GM18870 (cell line): ENCODE measurements around the gene ENOPH1.
"Not testable (repeated sequence)": the region's sequence is repeated elsewhere in the genome, so short reads cannot be mapped to it uniquely, and the experiment has no call there.

Experiments used
- ATAC-seq: cut with Tn5 transposase; IDR thresholded peaks from one replicate; pipeline ENCODE4 v1.9.1; 2021; ENCODE audit warnings: moderate library complexity; ENCODE audit not compliant: unreplicated experiment

The ENOPH1 gene

DNA sequence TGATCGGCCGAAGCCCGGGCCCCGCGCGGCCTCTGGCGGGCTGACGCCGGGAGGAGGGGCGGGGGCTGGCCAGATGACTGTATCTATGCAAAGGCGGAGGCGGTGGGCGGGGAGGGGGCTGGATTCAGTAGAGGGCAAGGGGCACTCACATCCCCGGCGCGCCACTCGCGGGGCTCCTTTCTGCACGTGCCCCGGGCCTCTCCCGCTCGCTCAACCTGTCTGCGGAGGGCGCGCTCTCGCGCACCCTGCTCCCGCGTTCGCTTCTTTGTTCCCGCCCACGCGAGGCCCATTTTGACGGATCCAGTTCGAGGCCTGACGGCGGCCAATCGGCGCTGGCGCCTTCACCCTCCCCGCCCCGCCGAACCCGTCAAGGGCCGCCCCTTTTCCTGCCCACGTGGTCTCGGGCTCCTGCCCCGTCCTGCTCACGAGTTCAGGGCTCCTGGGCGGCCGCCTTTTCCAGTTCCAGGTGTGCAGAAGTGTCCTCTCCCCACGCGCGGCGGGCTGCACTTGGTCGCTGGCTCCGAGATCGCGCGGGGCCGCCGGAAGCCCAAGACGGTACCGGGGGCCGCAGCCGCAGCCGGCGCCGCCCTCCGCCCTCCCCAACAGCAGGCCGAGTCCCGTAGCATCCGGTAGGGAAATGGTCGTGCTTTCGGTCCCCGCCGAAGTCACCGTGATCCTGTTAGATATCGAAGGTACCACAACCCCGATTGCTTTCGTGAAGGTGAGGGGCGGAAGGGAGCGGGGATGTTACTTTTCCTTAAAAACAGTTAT is at the start of gene ENOPH1, which contains the start of gene HNRNPDL:
Gene ENOPH1, plus strand, starts transcription at position 398 of the 771 bp plus-strand sequence. Its CDS starts 240 bp downstream, at position 638.
Gene HNRNPDL, minus strand, starts transcription at position 270 of the 771 bp plus-strand sequence. CDS start 772 bp downstream, outside the sequence.
- peak; percentile 80 for ATAC-seq

DNA sequence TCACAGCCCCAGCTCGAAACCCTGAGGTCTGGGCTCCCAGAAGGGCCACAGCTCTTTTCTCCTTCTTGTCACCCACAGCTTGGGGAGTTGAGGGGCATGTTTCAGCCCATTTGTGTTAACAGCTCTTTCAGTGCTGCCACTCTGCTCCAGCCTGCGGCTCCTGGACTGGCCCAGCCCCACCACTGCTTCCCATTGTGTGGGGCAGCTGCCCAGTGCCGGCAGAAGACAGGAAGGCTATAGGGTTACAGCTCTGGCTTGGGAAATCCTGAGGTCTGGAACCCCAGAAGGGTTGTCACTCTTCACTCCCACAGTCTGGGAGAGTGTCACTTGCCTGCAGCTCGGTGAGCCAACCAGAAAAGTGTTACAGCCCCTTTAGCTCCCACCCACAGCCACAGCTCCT is 49.6 kb upstream of the ENOPH1 start:
- ATAC-seq = no peak

DNA sequence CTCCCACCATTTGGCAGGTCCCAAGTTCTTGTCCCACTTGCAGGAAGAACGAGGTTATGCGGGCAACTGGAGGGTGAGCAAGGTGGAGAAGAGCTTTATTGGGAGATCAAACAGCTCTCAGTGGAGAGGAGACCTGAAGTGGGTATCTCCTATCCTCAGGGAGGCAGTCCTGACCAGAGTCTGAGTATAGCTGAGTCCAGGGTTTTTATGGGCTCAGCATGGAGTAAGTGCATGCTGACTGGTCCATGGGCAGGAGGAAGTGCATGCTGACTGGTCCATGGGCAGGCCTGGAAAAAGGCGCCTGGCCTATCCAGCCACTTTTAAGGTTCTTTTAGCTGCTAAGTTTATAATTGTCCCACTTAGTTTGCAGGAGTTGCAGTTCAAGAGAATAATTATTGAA is 49.2 kb upstream of the ENOPH1 start:
- no peak for ATAC-seq

DNA sequence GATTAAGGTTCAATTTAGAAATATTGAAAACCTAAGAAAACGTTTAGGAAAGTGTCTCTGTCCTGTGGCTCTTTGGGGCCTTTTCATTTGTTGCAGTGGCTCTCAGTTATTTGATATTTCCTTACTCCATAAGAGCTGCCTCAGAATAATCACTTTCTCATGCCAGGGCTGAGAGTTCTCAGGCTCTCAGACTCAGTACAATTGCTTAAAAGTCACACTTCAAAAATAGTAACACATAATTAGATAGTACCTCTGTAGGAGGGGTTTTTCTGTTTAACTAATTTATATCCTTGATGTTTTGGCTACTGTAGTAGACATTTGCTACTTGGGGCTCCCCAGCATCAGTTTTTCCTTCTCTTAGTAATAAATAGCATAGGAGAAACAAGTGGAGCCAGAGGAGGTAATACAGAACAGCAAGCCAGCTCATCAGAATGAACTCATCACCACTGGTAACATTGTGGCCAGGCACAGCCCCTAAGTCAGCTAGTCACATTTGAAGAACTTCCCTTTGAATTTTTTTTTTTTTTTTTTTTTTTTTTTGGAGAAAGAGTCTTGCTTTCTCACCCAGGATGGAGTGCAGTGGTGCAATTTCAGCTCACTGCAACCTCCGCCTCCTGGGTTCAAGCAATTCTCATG is 48.6 kb upstream of the ENOPH1 start:
- ATAC-seq = no peak

DNA sequence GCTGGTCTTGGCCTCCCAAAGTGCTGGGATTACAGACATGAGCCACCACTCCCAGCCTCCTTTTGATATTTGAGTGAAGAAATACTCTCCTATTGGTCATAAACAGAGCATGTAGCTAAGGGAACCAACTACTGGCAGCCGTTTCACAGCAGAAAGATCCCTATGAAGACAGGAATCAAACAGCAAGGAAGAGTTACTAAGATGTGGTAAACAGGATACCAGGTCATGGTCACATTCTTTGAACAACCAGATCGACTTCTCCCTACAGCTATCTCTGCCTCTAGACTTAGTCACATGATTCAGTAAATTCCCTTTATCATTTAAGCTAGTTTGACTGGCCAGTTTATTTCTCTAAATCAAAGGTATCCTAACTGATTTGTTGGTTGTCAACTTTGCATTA is 47.6 kb upstream of the ENOPH1 start:
- ATAC-seq = no peak

DNA sequence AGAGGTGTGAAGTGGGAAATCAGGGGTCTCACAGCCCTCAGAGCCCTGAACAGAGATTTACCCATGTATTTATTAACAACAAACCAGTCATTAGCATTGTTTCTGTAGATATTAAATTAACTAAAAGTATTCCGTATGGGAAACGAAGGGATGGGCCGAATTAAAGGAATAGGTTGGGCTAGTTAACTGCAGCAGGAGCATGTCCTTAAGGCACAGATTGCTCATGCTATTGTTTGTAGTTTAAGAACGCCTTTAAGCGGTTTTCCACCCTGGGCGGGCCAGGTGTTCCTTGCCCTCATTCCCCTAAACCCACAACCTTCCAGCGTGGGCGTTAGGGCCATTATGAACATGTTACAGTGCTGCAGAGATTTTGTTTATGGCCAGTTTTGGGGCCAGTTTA is 44.1 kb upstream of the ENOPH1 start:
- not testable (repeated sequence) for ATAC-seq

DNA sequence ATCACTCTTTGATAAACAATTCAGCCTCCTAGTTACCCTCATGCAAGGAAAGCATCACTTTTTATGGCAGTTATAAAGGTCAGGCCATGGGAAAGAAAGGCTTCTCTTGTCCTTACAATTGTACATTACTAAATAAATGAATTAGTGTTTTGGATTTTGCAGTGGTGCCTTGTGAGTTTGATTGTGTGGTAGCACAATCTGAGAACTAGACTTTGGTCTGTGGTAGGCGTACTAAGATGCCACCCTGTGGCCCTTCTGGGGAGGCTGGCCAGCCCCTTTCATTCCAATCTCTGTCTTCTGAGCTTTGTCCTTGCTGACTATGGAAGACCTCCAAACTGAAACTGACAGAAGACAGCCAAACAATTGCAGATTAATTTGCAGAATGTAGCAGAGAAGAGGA is 42.0 kb upstream of the ENOPH1 start:
- no peak for ATAC-seq

DNA sequence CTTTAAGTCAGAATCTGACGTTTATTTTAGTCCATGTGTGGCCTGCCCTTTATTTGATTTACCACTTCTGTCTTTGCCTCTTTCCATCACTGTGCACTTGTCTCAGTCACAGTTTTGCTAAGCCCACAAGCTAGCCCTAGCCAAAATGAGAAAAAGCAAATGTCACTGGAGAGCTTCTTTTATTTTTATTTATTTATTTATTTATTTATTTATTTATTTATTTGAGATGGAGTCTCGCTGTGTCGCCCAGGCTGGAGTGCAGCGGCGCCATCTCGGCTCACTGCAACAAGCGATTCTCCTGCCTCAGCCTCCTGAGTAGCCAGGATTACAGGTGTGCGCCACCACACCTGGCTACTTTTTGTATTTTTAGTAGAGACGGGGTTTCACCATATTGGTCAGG is 40.3 kb upstream of the ENOPH1 start:
- ATAC-seq = not testable (repeated sequence)

DNA sequence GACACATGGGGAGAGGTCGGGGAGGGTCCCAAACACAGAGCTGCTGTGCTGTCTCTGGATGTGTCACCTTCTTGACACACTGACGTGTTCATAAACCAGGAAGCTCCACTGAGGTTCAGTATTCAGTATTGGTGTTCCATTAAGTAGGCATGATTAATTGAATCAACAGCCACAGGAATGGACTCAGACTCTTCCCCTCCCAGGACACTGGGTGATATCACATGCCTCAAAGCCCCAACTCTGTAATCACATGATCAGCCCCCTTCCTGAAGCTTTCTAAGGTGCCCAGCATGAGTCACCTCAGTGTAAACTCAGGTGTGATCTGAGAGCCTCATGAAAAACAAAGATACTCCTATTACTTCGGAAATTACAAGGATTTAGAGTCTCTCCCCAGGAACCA is 35.5 kb upstream of the ENOPH1 start:
- ATAC-seq = no peak

DNA sequence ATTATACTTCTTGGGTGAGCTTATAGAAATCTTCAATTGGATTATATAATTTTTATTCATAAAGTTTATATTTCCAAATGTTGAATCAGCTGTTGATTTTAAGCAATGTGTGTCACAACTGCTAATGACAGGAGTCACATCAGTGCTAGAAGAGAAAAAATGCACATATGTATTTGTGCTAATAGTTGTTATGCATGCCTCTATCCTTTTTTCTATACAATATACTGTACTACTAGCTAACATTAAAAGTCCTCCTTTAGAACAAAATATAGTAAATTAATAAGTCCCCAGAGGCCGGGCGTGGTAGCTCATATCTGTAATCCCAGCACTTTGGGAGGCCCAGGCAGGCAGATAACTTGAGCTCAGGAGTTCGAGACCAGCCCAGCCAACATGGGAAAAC is 32.9 kb upstream of the ENOPH1 start:
- ATAC-seq = no peak

DNA sequence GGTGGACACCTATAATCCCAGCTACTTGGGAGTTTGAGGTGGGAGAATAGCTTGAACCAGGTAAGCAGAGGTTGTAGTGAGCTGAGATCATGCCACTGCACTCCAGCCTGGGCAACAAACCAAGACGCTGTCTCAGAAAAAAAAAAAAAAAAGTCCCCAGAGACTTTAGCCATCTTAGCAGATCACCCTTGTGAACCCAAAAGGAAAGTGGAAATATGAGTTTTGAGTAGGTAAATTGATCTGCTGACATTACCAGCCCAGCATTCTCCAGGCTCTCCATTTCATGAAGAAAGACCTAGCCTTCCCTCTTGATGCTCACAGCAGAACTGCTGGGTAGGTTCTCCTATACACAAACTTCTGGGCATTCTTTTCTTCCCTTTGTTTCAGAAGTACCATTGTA is 32.1 kb upstream of the ENOPH1 start:
- no peak for ATAC-seq

DNA sequence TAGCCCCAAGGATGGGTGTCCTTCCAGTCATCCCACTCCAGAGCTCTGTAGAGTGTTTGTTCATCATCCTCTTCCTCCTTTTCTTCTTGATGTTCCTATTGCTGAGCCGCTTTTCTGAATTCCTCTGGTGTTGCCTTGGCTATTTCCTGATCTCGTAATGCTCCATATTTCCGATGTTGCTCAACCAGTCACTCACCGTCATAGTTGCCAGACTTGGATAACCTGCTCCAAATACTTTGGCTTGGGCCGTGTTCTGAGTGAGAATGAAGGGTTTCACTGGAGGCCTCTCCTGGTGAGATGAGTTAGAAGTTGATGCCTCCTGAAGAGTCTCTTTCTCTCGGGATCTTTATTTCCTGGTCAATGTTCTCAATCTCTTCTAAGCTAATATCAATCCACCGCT is 28.8 kb upstream of the ENOPH1 start:
- ATAC-seq = no peak

DNA sequence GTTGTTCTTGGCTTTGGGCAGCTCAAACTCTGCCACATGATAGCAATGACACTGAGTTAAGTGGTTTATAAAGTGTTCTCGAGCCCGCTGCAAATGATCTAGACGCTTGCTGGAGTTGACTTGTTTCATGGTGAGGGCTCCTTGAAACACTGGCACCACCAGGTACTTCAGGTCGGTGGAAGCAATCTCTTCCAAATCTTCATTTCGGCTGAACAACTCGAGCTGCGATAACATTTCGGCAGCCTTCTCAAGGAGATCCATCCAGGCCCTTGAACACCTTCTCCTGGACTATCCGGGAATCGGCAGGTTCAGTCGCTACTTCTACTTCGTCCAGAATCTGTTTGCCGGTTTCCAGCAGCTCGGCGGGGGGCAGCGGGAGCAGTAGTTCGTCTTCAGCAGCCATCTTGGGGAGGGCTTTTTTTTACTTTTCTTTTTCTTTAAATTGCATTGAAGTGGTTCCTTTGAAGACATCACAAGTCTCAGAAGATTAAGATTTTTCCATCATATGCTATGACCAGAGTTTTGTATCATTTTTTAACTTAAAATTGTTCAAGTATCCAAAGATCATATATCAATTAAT is 28.1 kb upstream of the ENOPH1 start:
- no peak for ATAC-seq

DNA sequence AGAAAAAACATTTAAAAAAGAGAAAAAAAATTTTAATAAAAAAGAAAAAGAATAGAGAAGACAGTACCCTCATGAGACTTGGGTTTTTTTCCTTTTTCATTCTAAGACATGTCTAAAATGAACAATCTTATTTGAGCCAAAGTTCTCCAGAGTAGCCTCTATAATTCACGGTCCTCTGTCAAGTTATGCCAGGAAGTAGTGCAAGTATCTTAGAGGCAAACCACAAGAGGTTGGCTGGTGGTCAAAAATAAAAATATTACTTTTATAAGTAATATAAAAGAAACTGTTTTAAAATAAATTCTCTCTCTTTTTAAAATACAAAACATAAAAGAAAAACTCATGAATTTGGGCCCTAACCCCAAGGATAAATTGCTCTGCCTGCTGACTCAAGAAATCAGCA is 26.7 kb upstream of the ENOPH1 start:
- ATAC-seq = no peak

DNA sequence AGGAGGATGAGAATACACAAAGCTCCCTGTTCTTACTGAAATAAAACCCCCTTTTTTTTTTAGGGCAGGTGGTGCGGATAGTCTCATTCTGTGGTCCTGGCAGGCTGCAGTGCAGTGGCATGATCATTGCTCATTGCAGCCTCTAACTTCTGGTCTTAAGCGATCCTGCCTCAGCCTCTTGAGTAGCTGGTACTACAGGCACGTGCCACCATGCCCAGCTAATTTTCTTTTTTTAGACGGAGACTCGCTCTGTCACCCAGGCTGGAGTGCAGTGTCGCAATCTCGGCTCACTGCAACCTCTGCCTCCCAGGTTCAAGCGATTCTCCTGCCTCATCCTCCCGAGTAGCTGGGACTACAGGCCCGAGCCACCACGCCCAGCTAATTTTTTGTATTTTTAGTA is 15.3 kb upstream of the ENOPH1 start:
- ATAC-seq = not testable (repeated sequence)

DNA sequence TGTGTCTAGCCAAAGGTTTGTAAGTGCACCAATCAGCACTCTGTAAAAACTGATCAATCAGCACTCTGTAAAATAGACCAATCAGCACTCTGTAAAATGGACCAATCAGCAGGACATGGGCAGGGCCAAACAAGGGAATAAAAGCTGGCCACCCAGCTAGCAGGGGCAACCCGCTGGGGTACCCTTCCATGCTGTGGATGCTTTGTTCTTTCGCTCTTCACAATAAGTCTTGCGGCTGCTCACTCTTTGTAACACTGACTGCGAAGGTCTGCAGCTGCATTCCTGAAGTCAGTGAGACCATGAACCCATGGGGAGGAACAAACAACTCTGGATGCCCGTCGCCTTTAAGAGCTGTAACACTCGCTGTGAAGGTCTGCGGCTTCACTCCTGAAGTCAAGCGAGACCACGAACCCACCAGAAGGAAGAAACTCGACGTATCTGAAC is 14.4 kb upstream of the ENOPH1 start:
- ATAC-seq = no peak

DNA sequence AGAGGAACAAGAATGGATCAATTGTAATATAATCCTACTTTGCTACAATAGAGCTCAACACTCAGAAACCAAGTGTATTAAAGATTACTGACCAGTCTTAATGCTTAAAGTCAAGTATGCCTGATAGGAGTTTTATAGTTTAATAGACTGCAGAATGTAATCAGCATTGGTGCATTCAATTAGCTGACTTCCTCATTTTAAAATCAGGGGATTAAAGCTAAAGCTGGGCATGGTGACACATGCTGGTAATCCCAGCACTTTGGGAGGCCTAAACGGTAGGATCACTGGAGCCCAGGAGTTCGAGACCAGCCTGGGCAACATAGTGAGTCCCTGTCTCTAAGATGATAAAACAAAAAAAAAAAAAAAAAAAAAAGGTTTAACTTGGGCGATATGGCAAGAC is 10.9 kb upstream of the ENOPH1 start:
- ATAC-seq = no peak

DNA sequence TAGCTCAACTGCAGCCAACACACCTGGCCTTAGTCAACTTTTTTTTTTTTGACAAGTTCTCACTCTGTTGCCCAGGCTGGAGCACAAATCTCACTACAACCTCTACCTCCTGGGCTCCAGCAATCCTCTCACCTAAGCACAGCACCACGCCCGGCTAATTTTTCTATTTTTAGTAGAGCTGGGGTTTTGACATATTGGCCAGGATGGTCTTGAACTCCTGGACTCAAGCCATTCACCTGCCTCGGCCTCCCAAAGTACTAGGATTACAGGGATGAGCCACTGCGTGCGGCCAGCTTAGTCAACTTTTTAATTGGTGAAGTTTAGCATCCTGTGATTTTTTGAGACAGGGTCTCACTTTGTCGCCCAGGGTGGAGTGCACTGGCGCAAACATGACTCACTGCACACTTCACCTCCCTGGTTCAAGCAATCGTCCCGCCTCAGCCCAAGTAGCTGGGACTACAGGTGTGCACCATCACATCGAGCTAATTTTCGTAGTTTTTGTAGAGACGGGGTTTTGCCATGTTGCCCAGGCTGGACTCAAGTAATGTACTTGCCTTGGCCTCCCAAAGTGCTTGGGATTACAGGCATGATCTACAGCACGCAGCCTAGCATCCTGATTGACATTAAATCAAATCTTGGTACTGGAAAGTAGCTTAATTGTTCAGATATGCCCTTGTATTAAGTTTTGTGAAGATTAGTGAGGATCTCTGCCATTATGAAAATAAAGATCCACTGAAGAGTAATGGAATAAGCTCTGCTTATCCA is 8.4 kb upstream of the ENOPH1 start:
- no peak for ATAC-seq

DNA sequence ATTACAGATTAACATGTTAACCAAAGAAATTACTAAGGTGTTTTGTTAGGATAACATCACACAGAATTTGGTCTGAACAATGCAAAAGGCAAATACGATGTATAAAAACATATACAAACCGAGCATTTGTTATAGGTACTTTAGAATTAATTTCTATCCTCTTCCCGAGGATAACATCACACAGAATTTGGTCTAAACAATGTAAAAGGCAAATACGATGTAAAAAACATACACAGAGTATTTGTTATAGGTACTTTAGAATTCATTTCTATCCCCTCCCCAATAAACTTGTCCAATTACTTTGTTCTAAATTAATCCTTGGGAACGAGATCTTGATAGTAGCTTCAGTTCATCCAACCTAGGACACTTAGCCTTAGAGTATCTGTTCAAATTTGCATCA is 7.8 kb upstream of the ENOPH1 start:
- ATAC-seq = no peak

DNA sequence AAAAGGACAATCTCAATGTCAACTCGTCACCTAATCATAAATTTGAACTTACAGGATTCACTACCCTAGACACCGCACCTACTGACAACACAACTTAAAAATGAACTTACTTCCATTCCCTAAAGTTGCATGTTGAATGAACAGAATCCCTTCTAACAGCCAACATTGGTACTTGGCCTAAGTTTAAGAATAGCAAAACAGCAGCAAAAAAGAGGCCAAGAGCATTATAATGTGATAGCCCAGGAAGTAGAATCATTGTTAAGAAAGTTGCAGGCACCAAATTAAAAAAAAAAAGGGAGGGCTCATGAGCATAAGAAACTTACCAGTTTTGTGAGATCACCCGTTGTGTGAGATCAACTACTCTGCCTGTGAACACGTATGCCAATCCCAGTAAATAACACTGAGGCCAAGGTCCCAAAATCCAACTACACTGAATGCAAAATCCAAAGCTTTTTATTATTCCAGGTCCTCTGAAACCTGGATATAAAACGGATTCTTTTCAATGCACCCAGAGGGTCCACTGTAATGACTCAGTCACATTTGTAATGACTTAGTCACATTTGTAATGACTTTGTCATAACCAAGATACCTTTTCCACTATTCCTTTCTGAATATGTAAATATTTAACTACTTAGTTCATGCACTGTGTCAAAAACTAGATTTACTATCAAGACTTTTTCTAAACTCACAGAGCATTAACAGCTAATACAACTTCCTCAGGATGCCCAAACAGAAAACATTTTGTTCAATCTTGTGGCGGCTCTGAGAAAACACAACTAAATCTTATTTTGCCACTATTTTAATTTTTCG is 6.9 kb upstream of the ENOPH1 start:
- ATAC-seq = no peak

DNA sequence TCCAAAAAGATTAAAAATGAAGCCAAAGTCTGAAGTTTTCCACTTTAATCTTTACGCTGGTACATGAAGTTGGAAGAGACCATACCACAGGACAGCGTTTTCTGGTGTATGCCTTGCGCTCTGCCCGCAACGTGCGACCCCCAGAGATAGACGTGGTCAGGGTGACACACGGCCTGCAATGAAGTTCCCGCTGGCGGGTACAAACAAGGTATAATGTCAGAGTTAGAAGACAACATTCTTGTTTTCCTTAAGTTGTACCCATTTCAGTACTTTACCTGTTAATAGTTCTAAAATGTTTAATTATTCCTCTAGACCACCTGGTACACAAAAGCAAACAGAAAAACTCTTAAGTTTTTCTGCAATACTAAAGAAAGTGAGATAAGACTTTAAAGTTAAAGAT is 4.9 kb upstream of the ENOPH1 start:
- no peak for ATAC-seq
